Smooth muscle cell (in vitro differentiated cells): ENCODE data around the gene FXYD2. TPM values are rescaled to one million over a fixed set of nuclear protein-coding genes. Genes with fewer than 3 reads are reported as not detected.
"Not testable (repeated sequence)": the region's sequence is repeated elsewhere in the genome, so short reads cannot be mapped to it uniquely, and the experiment has no call there.

Experiments used
- DNase-seq: peaks from one replicate; lab custom pipeline; 2025; ENCODE audit not compliant: unreplicated experiment; lab: John Stamatoyannopoulos, UW
- H2AFZ ChIP-seq: fragments of 200-600 bp; sonication (generic); 2 replicates; pipeline ENCODE4 v1.6.0; 2016; ENCODE audit warnings: antibody characterized with exemption, low read depth, mild to moderate bottlenecking
- H3F3A ChIP-seq: fragments of 200-600 bp; sonication (generic); 2 replicates; pipeline ENCODE4 v1.6.0; 2017; ENCODE audit warnings: antibody characterized with exemption, low read depth
- H3K27ac ChIP-seq: fragments of 200-600 bp; sonication (generic); 2 replicates; pipeline ENCODE4 v1.5.1; 2016; ENCODE audit warnings: low read depth, mild to moderate bottlenecking
- H3K27me3 ChIP-seq: fragments of 200-600 bp; sonication (generic); 2 replicates; pipeline ENCODE4 v1.6.1; 2016; ENCODE audit warnings: low read depth, mild to moderate bottlenecking
- H3K36me3 ChIP-seq: fragments of 200-600 bp; sonication (generic); 2 replicates; pipeline ENCODE4 v1.5.1; 2016; ENCODE audit warnings: low read depth
- H3K4me1 ChIP-seq: fragments of 200-600 bp; sonication (generic); 2 replicates; pipeline ENCODE4 v1.5.1; 2016; ENCODE audit warnings: low read depth
- H3K4me2 ChIP-seq: fragments of 200-600 bp; sonication (generic); 2 replicates; pipeline ENCODE4 v1.6.0; 2016; ENCODE audit warnings: mild to moderate bottlenecking
- H3K4me3 ChIP-seq: fragments of 200-600 bp; sonication (generic); 2 replicates; pipeline ENCODE4 v1.5.1; 2016; ENCODE audit warnings: mild to moderate bottlenecking
- H3K79me2 ChIP-seq: fragments of 200-600 bp; sonication (generic); 2 replicates; pipeline ENCODE4 v1.6.0; 2016; ENCODE audit warnings: low read depth, mild to moderate bottlenecking
- H3K9ac ChIP-seq: fragments of 200-600 bp; sonication (generic); 2 replicates; pipeline ENCODE4 v1.6.0; 2016; ENCODE audit warnings: low read depth
- H3K9me3 ChIP-seq: fragments of 200-600 bp; sonication (generic); replicated peaks from 2 replicates; pipeline ENCODE4 v1.5.1; 2016; ENCODE audit warnings: low read depth
- H4K20me1 ChIP-seq: fragments of 200-600 bp; sonication (generic); 2 replicates; pipeline ENCODE4 v1.6.0; 2016; ENCODE audit warnings: low read depth
- CTCF ChIP-seq: fragments of 200-600 bp; sonication (generic); IDR thresholded peaks from 2 replicates; pipeline ENCODE4 v1.5.1; 2017; ENCODE audit warnings: borderline replicate concordance, mild to moderate bottlenecking, antibody characterized with exemption; ENCODE audit not compliant: insufficient read depth, poor library complexity, severe bottlenecking
- WGBS: methylation state at CpG from one replicate; pipeline ENCODE4 v1.1.7; 2016; ENCODE audit warnings: low lambda C conversion rate; 5-methylcytosine and 5-hydroxymethylcytosine counted together
- polyA plus RNA-seq: library from polyadenylated mRNA; unstranded; fragments of >200 nt; fragmentation: Nextera tagmentation; extraction: Ambion mirVana; gene quantifications from 2 replicates; pipeline ENCODE4 v1.2.1, GENCODE V29; 2016
- total RNA-seq: library from RNA; depleted of rRNA; stranded (reverse); fragments of >200 nt; gene quantifications from 2 replicates; pipeline ENCODE4 v1.2.3, GENCODE V29; 2014

The FXYD2 gene
- total and polyA plus RNA-seq, 2 experiments from 2014 or later = 1.00 TPM; not detected in 1

GRCh38 chr11:117814204-117814765 lies 10.3 kb downstream of the FXYD2 start:
- H2AFZ ChIP-seq = no peak overlapping the region
- H3K9ac ChIP-seq = no peak overlapping the region
- peaks cover 28% of the 10 kb centered on the region for H3K4me1 ChIP-seq
- 82% methylated on average over 7 of the region's 7 CpGs for WGBS
- H3K4me3 ChIP-seq = no peak overlapping the region
- no peaks in the 10 kb centered on the region for H3K27me3 ChIP-seq
- H3K27ac ChIP-seq = no peak overlapping the region
- H3K4me2 ChIP-seq = no peak overlapping the region
- H3K36me3 ChIP-seq = no peaks in the 10 kb centered on the region
- no peaks in the 10 kb centered on the region for H4K20me1 ChIP-seq
- H3K9me3 ChIP-seq = no peaks in the 10 kb centered on the region
- peaks cover 9% of the 10 kb centered on the region for H3F3A ChIP-seq
- H3K79me2 ChIP-seq = no peaks in the 10 kb centered on the region
- DNase-seq = no peak
- no peak for TF ChIP-seq CTCF

- H3F3A ChIP-seq, H3K36me3 ChIP-seq, H3K27me3 ChIP-seq, DNase-seq, H4K20me1 ChIP-seq, H3K4me1 ChIP-seq, H3K27ac ChIP-seq, H3K4me3 ChIP-seq, H3K9me3 ChIP-seq, H2AFZ ChIP-seq, H3K4me2 ChIP-seq, H3K9ac ChIP-seq, H3K79me2 ChIP-seq: not testable (repeated sequence)
- 93% methylated on average over 11 of the region's 12 CpGs for WGBS
Observed at GRCh38 chr11:117810056-117810451, 14.5 kb downstream of the FXYD2 start.

GRCh38 chr11:117809236-117810055 lies 15.1 kb downstream of the FXYD2 start:
- H3K79me2 ChIP-seq = no peaks in the 10 kb centered on the region
- no peaks in the 10 kb centered on the region for H3F3A ChIP-seq
- H2AFZ ChIP-seq = no peak overlapping the region
- no peak overlapping the region for H3K4me3 ChIP-seq
- 42% methylated on average over 18 of the region's 22 CpGs for WGBS
- DNase-seq = peak; percentile 24
- H3K4me2 ChIP-seq = peak overlapping the region; percentile 43
- TF ChIP-seq CTCF = peak; percentile 52
- no peak overlapping the region for H3K27ac ChIP-seq
- no peaks in the 10 kb centered on the region for H4K20me1 ChIP-seq
- no peak overlapping the region for H3K9ac ChIP-seq
- no peaks in the 10 kb centered on the region for H3K36me3 ChIP-seq
- H3K4me1 ChIP-seq = no peaks in the 10 kb centered on the region
- no peaks in the 10 kb centered on the region for H3K27me3 ChIP-seq
- no peaks in the 10 kb centered on the region for H3K9me3 ChIP-seq

- TF ChIP-seq CTCF = no peak
- Histone ChIP-seq H4K20me1 (no peaks in the 10 kb centered on the region), H3K27me3 (no peaks in the 10 kb centered on the region), H3K4me2 (no peak overlapping the region), H3K9me3 (no peaks in the 10 kb centered on the region), H3K79me2 (no peaks in the 10 kb centered on the region), H3K36me3 (no peaks in the 10 kb centered on the region), H3K4me1 (no peaks in the 10 kb centered on the region), H2AFZ (no peak overlapping the region), H3F3A (no peaks in the 10 kb centered on the region), H3K4me3 (no peak overlapping the region), H3K9ac (no peak overlapping the region), H3K27ac (no peak overlapping the region)
- no peak for DNase-seq
- WGBS = 85% methylated on average over 12 of the region's 12 CpGs
Observed at GRCh38 chr11:117808784-117809183, 15.8 kb downstream of the FXYD2 start.
